Activated CD4-positive, alpha-beta memory T cell treated with anti-CD3 and anti-CD28 coated beads, Interleukin-2, amount 10 ng/mL, durations not matched to agents 7 days and 5 days (primary cell): ENCODE data around the gene KLF11. TPM values are rescaled to one million over a fixed set of nuclear protein-coding genes. Genes with fewer than 3 reads are reported as not detected.
"Not testable (repeated sequence)": the region's sequence is repeated elsewhere in the genome, so short reads cannot be mapped to it uniquely, and the experiment has no call there.

Source experiments
- CTCF ChIA-PET: fragments of 350-600 bp; sonication (Branson Sonifier 250); formaldehyde crosslinking; loops from one replicate; lab custom pipeline; 2021; ENCODE audit warnings: antibody characterized with exemption, inconsistent platforms; lab: Charles Lee
- POLR2A ChIA-PET: fragments of 350-600 bp; sonication (Branson Sonifier 250); formaldehyde crosslinking; loops from one replicate; lab custom pipeline; 2021; ENCODE audit warnings: antibody characterized with exemption; lab: Charles Lee
- DNase-seq: peaks from one replicate; pipeline ENCODE4 v3.0.0-alpha.2; 2020
- H3K27ac Mint-ChIP-seq: one replicate; pipeline ENCODE4 v1.8.0; 2021; ENCODE audit warnings: mild to moderate bottlenecking, mixed read lengths
- H3K27me3 Mint-ChIP-seq: one replicate; pipeline ENCODE4 v1.8.0; 2021; ENCODE audit warnings: mixed read lengths
- H3K36me3 Mint-ChIP-seq: one replicate; pipeline ENCODE4 v1.8.0; 2021; ENCODE audit warnings: low read depth, mixed read lengths
- H3K4me1 Mint-ChIP-seq: one replicate; pipeline ENCODE4 v1.8.0; 2021; ENCODE audit warnings: mixed read lengths
- H3K4me3 Mint-ChIP-seq: one replicate; pipeline ENCODE4 v1.8.0; 2021; ENCODE audit warnings: mild to moderate bottlenecking, mixed read lengths
- H3K9me3 Mint-ChIP-seq: one replicate; pipeline ENCODE4 v1.8.0; 2021; ENCODE audit warnings: mixed read lengths
- total RNA-seq, 2 experiments: library from RNA; stranded (reverse); gene quantifications; one replicate each; pipeline ENCODE4 v1.2.3, GENCODE V29; 2021

Gene KLF11
- total RNA-seq, 2 experiments from 2014 or later = 14.4 to 16.0 TPM

DNA sequence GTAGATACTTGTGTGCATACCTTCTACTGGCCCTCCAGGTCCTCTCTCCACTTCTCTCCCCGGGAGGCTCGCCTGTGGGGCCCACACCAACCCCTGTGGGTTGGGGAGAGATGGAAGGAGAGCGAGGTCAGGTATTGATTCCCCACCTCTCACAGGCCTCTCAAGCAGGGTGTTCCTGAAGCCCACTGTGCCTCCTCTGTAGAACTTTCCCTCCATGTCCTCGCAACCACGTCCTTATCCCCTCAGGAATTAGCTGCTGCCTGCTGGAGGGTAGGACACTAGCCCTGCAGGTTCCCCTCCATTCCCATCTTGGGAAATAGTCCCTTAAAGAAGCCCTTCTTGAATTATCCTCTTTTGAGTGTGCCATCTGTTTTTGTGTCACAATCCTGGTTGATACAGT is 38.9 kb upstream of the KLF11 start:
- no peaks in the 10 kb centered on the region for H3K9me3 Mint-ChIP-seq
- no peak overlapping the region for H3K4me3 Mint-ChIP-seq
- H3K4me1 Mint-ChIP-seq = peaks cover 1% of the 10 kb centered on the region
- no peak for DNase-seq
- H3K27ac Mint-ChIP-seq = no peak overlapping the region
- no peaks in the 10 kb centered on the region for H3K36me3 Mint-ChIP-seq
- CTCF ChIA-PET = interaction anchor here (1.2 to 1.3 kb wide), 2 partner anchors 20 to 25 kb away, joined by 3 to 6 read pairs; no protein-coding TSS in a partner anchor
- POLR2A ChIA-PET = no interaction called here
- H3K27me3 Mint-ChIP-seq = peaks cover 25% of the 10 kb centered on the region

DNA sequence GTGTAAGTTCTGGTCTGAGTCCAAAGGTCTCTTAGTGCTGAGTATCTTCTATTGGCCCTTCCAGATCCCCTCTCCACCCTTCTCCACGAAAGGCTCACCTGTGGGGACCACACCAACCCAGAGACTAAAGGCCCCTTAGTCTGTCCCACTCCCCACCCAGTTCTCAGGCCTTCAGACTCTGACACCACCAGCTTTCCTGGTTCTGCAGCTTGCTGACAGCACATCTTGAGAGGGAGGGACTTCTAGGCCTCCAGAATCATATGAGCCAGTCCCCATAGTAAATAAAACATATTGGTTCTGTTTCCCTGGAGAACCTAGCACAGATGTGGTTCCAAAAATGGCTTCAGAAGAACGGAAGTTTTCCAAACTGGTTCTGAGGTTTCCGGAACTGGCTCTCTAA is 38.5 kb upstream of the KLF11 start:
- ChIA-PET POLR2A (no interaction called here), CTCF (interaction anchor here (1.2 to 1.3 kb wide), 2 partner anchors 21 to 24 kb away, joined by 3 to 6 read pairs; no protein-coding TSS in a partner anchor)
- no peaks in the 10 kb centered on the region for H3K9me3 Mint-ChIP-seq
- peaks cover 1% of the 10 kb centered on the region for H3K4me1 Mint-ChIP-seq
- no peaks in the 10 kb centered on the region for H3K36me3 Mint-ChIP-seq
- no peak for DNase-seq
- H3K27ac Mint-ChIP-seq = no peak overlapping the region
- H3K4me3 Mint-ChIP-seq = no peak overlapping the region
- peaks cover 25% of the 10 kb centered on the region for H3K27me3 Mint-ChIP-seq

DNA sequence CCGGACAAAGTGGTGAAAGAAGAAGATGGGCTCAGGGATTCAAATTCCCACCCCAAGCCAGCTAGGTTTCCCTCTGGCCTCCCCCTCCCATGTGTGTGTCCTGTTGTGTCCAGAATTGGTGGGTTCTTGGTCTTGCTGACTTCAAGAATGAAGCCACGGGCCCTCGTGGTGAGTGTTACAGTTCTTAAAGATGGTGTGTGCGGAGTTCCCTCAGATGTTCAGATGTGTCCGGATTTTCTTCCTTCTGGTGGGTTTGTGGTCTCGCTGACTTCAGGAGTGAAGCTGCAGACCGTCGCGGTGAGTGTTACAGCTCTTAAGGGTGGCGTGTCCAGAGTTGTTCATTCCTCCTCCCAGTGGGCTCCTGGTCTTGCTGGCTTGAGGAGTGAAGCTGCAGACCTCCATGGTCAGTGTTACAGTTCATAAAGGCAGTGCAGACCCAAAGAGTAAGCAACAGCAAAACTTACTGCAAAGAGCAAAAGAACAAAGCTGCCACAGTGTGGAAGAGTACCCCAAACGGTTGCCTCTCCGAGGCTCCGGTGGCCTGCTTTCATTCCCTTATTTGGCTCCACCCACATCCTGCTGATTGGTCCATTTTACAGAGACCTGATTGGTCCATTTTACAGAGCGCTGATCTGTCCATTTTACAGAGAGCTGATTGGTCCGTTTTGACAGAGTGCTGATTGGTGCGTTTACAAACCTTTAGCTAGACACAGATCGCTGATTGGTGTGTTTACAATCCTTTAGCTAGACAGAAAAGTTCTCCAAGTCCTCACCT is 37.7 kb upstream of the KLF11 start:
- ChIA-PET POLR2A (no interaction called here), CTCF (interaction anchor here (1.2 to 1.3 kb wide), 2 partner anchors 21 to 23 kb away, joined by 3 to 6 read pairs; no protein-coding TSS in a partner anchor)
- peaks cover 1% of the 10 kb centered on the region for H3K4me1 Mint-ChIP-seq
- no peaks in the 10 kb centered on the region for H3K9me3 Mint-ChIP-seq
- no peak overlapping the region for H3K4me3 Mint-ChIP-seq
- DNase-seq = no peak
- peaks cover 25% of the 10 kb centered on the region for H3K27me3 Mint-ChIP-seq
- H3K27ac Mint-ChIP-seq = no peak overlapping the region
- no peaks in the 10 kb centered on the region for H3K36me3 Mint-ChIP-seq

DNA sequence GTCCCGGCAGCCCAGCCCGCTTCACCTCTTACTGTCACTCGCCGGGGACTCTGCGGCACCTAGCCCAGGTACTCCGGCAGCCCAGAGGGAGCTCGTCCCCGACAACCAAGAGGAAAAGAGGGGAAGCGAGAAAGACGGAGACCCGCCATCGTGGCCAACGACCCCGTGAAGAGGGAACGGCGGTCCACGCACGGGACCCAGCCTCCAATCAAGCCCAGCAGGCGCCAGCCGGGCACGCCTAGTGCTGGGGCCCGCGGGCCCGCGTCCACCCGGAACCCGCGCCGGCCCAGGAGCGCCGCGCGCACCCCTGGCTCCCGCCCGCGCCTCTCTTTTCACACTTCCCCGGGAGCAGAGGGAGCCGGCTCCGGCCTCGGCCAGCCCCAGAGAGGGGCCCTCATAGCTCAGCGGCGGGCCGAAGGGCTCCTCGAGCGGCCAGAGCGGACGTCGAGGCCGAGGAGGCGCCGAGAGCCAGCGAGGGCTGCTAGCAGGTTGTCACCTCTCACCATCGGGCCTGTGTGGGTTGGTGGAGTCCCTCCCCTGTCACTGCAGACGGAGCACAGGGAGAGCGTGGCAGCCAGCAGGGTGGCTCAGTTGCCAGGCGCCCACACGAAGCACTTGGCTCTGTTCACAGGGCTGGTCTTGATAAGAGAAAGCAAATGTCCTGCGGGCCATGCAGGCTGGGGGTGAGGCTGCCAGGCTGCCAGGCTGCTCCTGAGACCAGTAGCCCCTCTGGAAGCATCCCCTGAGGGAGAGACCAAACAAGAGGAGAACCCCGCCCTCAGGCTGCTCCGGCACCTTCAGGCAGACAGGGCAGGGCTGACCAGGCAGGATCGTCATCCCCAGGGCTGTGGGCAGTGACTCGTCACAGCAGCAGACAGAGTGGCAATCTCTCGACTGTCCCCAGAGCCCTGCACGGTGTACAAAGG is 36.9 kb upstream of the KLF11 start:
- no peaks in the 10 kb centered on the region for H3K36me3 Mint-ChIP-seq
- ChIA-PET POLR2A (interaction anchor here (1.4 kb wide), 1 partner anchor 22 kb away, joined by 4 read pairs; no protein-coding TSS in a partner anchor), CTCF (no interaction called here)
- H3K4me3 Mint-ChIP-seq = no peak overlapping the region
- DNase-seq = no peak
- no peaks in the 10 kb centered on the region for H3K9me3 Mint-ChIP-seq
- H3K27ac Mint-ChIP-seq = no peak overlapping the region
- peaks cover 25% of the 10 kb centered on the region for H3K27me3 Mint-ChIP-seq
- H3K4me1 Mint-ChIP-seq = peaks cover 1% of the 10 kb centered on the region

DNA sequence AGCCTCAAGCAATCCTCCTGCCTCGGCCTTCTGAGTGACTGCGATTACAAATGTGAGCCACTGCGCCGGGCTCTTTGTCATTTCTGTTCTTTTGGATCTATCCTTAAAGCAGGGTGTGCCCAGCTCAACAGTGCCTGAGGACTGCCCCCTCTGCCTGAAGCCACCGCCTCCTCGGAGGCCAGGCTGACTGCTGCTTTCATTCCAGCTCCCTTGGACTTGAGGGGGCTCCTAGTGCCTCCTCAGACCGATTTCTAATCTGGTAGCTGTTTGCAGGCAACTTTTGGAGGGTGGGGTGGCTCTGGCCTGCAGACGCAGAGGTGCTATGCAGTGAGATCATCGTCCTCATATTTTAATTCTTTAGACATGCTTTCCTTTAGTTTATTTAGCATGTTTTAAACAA is 35.9 kb upstream of the KLF11 start:
- H3K4me3 Mint-ChIP-seq = no peak overlapping the region
- DNase-seq = no peak
- ChIA-PET CTCF (no interaction called here), POLR2A (interaction anchor here (1.4 kb wide), 1 partner anchor 22 kb away, joined by 4 read pairs; no protein-coding TSS in a partner anchor)
- H3K27me3 Mint-ChIP-seq = peaks cover 25% of the 10 kb centered on the region
- no peak overlapping the region for H3K27ac Mint-ChIP-seq
- no peaks in the 10 kb centered on the region for H3K36me3 Mint-ChIP-seq
- H3K9me3 Mint-ChIP-seq = no peaks in the 10 kb centered on the region
- H3K4me1 Mint-ChIP-seq = no peaks in the 10 kb centered on the region

DNA sequence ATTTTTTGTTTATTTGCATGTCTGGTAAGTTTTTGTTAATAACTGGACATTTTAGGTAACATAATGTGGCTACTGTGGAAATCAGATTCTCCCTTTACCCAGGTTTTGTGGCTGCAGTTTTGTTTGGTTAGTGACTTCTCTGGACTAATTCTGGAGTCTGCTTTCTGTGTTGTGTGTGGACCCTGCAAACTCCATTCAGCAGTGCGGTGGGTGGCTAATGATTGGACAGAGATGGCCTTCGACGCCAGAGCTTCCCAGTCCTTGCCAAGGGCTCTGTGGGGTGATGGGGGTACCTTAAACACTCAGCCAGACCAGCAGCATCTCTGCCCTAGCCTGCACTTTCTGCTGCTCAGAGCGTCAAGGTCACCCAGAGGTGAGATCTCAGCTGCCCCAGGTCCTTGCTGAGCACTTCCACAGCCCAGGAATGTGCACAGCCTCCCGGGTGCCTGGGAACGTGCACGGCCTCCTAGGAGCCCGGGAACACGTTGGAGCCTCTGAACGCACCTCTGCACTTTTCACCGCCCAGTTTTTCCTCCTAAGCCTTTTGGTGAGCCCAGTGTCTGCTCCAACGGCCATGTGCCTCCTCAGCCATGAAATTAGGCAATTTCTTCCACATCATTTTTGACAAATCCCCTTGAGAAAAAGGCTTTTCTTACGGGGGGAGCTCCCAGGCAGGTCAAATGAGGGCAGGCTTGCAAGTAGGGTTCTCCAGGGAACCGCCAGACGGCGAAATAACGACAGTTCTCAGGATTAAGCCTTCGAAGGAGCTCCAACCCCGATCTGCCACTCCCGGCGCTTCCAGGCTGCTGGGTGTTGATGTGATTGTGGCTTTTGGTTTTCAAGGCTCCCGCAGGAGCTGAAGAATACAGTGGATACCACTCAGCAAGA is 35.2 kb upstream of the KLF11 start:
- H3K4me3 Mint-ChIP-seq = no peak overlapping the region
- DNase-seq = no peak
- H3K27me3 Mint-ChIP-seq = peaks cover 25% of the 10 kb centered on the region
- H3K36me3 Mint-ChIP-seq = no peaks in the 10 kb centered on the region
- H3K27ac Mint-ChIP-seq = no peak overlapping the region
- H3K4me1 Mint-ChIP-seq = no peaks in the 10 kb centered on the region
- POLR2A ChIA-PET = interaction anchor here (1.2 to 1.4 kb wide), 2 partner anchors 21 to 24 kb away, joined by 4 read pairs; no protein-coding TSS in a partner anchor
- CTCF ChIA-PET = interaction anchor here (1.5 kb wide), 1 partner anchor 24 kb away, joined by 8 read pairs; no protein-coding TSS in a partner anchor
- no peaks in the 10 kb centered on the region for H3K9me3 Mint-ChIP-seq

DNA sequence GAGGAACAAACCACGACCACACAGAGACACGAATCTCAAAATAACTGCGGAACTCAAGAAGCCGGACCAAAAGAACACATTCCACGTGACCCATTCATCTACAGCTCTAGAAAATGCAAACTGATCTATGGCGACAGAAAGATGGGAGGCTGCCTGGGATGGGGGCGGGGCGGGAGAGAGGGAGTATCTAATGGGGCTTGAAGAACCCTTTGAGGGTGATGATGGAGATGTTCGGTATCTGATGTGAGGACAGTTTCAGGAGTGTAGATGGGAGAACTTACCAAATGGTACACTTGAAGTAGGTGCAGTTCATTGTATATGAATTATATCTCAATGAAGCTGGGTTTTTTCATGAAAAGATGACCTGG is 34.6 kb upstream of the KLF11 start:
- Mint-ChIP-seq H3K36me3 (no peaks in the 10 kb centered on the region), H3K9me3 (no peaks in the 10 kb centered on the region), H3K27me3 (peaks cover 25% of the 10 kb centered on the region), H3K4me1 (no peaks in the 10 kb centered on the region), H3K4me3 (no peak overlapping the region), H3K27ac (no peak overlapping the region)
- CTCF ChIA-PET = interaction anchor here (0.5 to 1.5 kb wide), 2 partner anchors 25 to 730 kb away, joined by 3 to 8 read pairs; no protein-coding TSS in a partner anchor
- POLR2A ChIA-PET = interaction anchor here (1.2 kb wide), 1 partner anchor 24 kb away, joined by 4 read pairs; no protein-coding TSS in a partner anchor
- no peak for DNase-seq

DNA sequence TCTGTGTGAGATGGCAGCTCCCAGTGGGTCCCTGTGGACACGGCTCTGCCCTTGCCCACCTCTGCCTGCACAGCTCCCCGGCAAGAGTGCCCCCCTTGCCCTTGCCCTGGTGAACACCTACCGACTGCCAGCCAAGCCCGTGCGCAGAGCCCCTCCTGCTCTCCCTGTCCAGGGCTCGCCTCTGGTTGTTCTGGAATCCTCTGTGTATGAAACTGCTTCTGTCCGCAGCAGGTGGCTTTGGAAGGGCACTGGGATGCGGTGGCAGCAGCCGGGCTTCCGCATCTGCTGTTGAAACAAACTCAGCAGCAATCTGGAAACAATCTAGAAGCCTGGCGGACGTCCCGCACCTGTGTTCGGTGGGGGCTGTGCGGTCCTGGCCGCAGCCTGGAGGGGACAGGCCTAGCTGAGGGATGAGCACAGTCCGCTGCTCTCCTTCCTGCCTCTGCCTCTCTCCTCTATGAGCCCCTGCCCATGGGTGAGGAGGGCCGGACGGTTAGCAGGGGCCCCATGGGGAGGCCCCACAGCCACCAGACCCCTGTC is 34.0 kb upstream of the KLF11 start:
- H3K4me3 Mint-ChIP-seq = no peak overlapping the region
- H3K27ac Mint-ChIP-seq = no peak overlapping the region
- no peaks in the 10 kb centered on the region for H3K4me1 Mint-ChIP-seq
- H3K9me3 Mint-ChIP-seq = no peaks in the 10 kb centered on the region
- DNase-seq = no peak
- no peaks in the 10 kb centered on the region for H3K36me3 Mint-ChIP-seq
- peaks cover 25% of the 10 kb centered on the region for H3K27me3 Mint-ChIP-seq
- CTCF ChIA-PET = interaction anchor here (0.5 to 1.5 kb wide), 2 partner anchors 25 to 731 kb away, joined by 3 to 8 read pairs; no protein-coding TSS in a partner anchor
- POLR2A ChIA-PET = interaction anchor here (1.2 kb wide), 1 partner anchor 25 kb away, joined by 4 read pairs; no protein-coding TSS in a partner anchor

DNA sequence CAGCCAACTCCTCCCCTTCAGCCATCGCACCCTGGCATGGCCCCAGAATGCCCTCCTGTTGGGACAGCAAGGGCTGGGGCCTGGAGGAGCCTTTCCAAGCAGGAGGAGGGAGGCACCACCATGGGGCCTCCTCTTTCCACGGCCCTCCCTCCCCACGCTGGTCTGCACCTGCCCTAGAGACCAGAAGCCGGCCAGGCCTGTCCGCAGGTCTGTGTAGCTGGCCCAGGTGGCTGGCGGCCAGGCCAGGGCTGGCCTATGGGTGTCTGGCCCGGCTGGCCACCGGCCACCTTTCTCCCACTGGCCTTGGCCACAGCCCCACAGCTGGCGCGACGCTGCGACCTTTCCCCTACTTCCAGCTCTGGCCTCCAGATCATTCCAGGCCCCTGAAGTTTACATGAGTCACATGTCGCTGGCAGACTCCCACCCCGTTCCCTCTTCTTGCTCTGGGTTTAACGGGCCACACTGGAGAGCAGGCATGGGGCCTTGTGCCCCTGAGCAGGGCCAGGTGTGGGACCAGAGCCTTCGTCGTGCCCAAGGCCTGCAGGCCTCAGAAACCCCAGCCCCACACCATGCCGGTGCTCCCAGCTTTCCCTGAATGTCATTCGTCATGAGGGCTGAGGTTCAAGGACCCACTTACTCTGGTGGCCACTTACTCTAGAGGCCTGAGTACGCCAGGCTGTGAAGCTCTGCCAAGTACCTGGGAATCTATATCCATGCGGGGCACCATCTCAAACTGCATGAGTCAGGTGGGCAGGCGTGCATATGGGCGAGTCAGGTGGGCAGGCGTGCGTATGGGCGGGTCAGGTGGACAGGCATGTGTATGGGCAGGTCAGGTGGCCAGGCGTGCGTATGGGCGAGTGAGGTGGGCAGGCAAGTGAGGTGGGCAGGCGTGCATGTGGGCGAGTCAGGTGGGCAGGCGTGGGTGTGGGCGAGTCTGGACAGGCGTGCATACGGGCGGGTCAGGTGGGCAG is 33.3 kb upstream of the KLF11 start:
- Mint-ChIP-seq H3K9me3 (no peaks in the 10 kb centered on the region), H3K27ac (no peak overlapping the region), H3K36me3 (no peaks in the 10 kb centered on the region), H3K4me3 (no peak overlapping the region), H3K27me3 (peaks cover 25% of the 10 kb centered on the region), H3K4me1 (no peaks in the 10 kb centered on the region)
- DNase-seq = no peak
- ChIA-PET CTCF (no interaction called here), POLR2A (no interaction called here)

DNA sequence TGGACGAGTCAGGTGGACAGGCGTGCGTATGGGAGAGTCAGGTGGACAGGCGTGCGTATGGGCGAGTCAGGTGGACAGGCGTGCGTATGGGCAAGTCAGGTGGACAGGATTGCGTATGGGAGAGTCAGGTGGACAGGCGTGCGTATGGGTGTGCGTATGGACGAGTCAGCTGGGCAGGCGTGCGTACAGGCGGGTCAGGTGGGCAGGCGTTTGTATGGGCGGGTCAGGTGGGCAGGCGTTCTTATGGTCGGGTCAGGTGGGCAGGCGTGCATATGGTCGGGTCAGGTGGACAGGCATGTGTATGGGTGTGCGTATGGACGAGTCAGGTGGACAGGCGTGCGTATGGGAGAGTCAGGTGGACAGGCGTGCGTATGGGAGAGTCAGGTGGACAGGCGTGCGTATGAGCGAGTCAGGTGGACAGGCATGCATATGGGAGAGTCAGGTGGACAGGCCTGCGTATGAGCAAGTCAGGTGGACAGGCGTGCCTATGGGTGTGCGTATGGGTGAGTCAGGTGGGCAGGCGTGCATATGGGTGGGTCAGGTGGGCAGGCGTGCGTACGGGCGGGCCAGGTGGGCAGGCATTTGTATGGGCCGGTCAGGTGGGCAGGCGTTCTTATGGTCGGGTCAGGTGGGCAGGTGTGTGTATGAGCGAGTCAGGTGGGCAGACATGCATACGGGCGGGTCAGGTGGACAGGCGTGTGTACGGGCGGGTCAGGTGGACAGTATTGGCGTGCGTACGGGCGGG is 32.3 kb upstream of the KLF11 start:
- H3K9me3 Mint-ChIP-seq, DNase-seq, H3K4me1 Mint-ChIP-seq, H3K36me3 Mint-ChIP-seq, H3K4me3 Mint-ChIP-seq, CTCF ChIA-PET, POLR2A ChIA-PET, H3K27ac Mint-ChIP-seq: not testable (repeated sequence)
- H3K27me3 Mint-ChIP-seq = peaks cover 17% of the 10 kb centered on the region
